GM18511 (cell line): ENCODE measurements around the gene PLEKHA6.

Source experiments
- ATAC-seq: cut with Tn5 transposase; IDR thresholded peaks from one replicate; pipeline ENCODE4 v1.9.1; 2021; ENCODE audit warnings: mild to moderate bottlenecking, moderate library complexity; ENCODE audit not compliant: unreplicated experiment

PLEKHA6 gene

GRCh38 chr1:204359474-204360255 lies at the start of gene PLEKHA6:
TSS of gene PLEKHA6 (minus strand) at chr1:204359929. CDS start at chr1:204273727, 86,202 bp downstream.
- no peak for ATAC-seq

GRCh38 chr1:204409123-204409522 lies 49.4 kb upstream of the PLEKHA6 start:
- ATAC-seq, result no peak

GRCh38 chr1:204408602-204409001 lies 48.9 kb upstream of the PLEKHA6 start:
- no peak for ATAC-seq

- ATAC-seq, result no peak
Observed at GRCh38 chr1:204408074-204408507, 48.4 kb upstream of the PLEKHA6 start.

GRCh38 chr1:204407295-204407971 lies 47.7 kb upstream of the PLEKHA6 start:
- no peak for ATAC-seq

GRCh38 chr1:204406621-204407020 lies 46.9 kb upstream of the PLEKHA6 start:
- ATAC-seq, result no peak

GRCh38 chr1:204405988-204406387 lies 46.3 kb upstream of the PLEKHA6 start:
- no peak for ATAC-seq

GRCh38 chr1:204404629-204405028 lies 44.9 kb upstream of the PLEKHA6 start:
- ATAC-seq, result no peak

GRCh38 chr1:204402391-204402790 lies 42.7 kb upstream of the PLEKHA6 start:
- ATAC-seq, result no peak

- no peak for ATAC-seq
Observed at GRCh38 chr1:204401730-204402129, 42.0 kb upstream of the PLEKHA6 start.

- no peak for ATAC-seq
Observed at GRCh38 chr1:204400882-204401510, 41.3 kb upstream of the PLEKHA6 start.

- peak; percentile 75 for ATAC-seq
Observed at GRCh38 chr1:204398197-204399125, 38.7 kb upstream of the PLEKHA6 start.

GRCh38 chr1:204396015-204396583 lies 36.4 kb upstream of the PLEKHA6 start:
- no peak for ATAC-seq

- ATAC-seq, result no peak
Observed at GRCh38 chr1:204391629-204392028, 31.9 kb upstream of the PLEKHA6 start.

- no peak for ATAC-seq
Observed at GRCh38 chr1:204390751-204391466, 31.2 kb upstream of the PLEKHA6 start.

- no peak for ATAC-seq
Observed at GRCh38 chr1:204385727-204386126, 26.0 kb upstream of the PLEKHA6 start.

- ATAC-seq, result no peak
Observed at GRCh38 chr1:204384636-204385352, 25.1 kb upstream of the PLEKHA6 start.

- no peak for ATAC-seq
Observed at GRCh38 chr1:204383163-204383904, 23.6 kb upstream of the PLEKHA6 start.
